Kidney epithelial cell (primary cell): ENCODE results near the gene TFCP2. TPM values are rescaled to one million over a fixed set of nuclear protein-coding genes. Genes with fewer than 3 reads are reported as not detected.
A peak's percentile ranks its signal among the peaks of the same experiment; 100 is the strongest.

ENCODE experiments used
- DNase-seq: peaks from one replicate; pipeline ENCODE4 v3.0.0-alpha.2; 2010; ENCODE audit warnings: low read depth
- H3K27me3 ChIP-seq: 2 replicates; pipeline ENCODE4 v1.6.0; 2011; ENCODE audit warnings: low read length; ENCODE audit not compliant: control insufficient read depth, insufficient read depth
- H3K36me3 ChIP-seq: 2 replicates; pipeline ENCODE4 v1.5.1; 2011; ENCODE audit warnings: low read length; ENCODE audit not compliant: control insufficient read depth, insufficient read depth
- H3K4me3 ChIP-seq: 2 replicates; pipeline ENCODE4 v1.5.1; 2011; ENCODE audit warnings: low read depth, mild to moderate bottlenecking, control low read depth, low read length
- CTCF ChIP-seq: IDR thresholded peaks from 2 replicates; pipeline ENCODE4 v1.5.1; 2011; ENCODE audit warnings: mild to moderate bottlenecking, moderate library complexity, low read length, control low read depth, inconsistent platforms; ENCODE audit not compliant: insufficient read depth, poor library complexity, severe bottlenecking
- total RNA-seq: library from RNA; depleted of rRNA; stranded (reverse); fragments of >200 nt; gene quantifications from 2 replicates; pipeline ENCODE4 v1.2.3, GENCODE V29; 2015

TFCP2 gene
- total RNA-seq, 1 donor from 2014 or later: 19.1 TPM

GRCh38 chr12:51131745-51132521 is 41.0 kb downstream of the TFCP2 start:
- H3K27me3 ChIP-seq: no peaks in the 10 kb centered on the region
- no peak for DNase-seq
- TF ChIP-seq CTCF: no peak
- H3K36me3 ChIP-seq: no peaks in the 10 kb centered on the region
- no peak overlapping the region for H3K4me3 ChIP-seq

DNA sequence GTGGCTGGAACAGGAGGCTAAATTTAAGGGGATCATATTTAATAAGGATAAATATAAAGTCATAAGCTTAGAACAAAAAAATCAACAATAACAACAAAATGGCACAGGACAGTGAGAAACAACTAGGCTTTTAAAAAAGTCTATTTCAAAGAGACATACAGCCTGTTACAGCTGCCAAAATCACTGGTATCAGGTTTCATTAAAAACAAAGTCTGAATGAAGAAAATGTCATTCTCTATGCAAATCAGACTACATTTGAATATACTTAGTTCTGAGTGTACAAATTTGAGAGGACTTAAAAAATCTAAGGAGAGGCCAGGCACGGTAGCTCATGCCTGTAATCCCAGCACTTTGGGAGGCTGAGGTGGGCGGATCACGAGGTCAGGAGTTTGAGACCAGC is 44.0 kb downstream of the TFCP2 start:
- no peaks in the 10 kb centered on the region for H3K27me3 ChIP-seq
- H3K36me3 ChIP-seq: no peaks in the 10 kb centered on the region
- H3K4me3 ChIP-seq: no peak overlapping the region
- TF ChIP-seq CTCF: no peak
- no peak for DNase-seq

DNA sequence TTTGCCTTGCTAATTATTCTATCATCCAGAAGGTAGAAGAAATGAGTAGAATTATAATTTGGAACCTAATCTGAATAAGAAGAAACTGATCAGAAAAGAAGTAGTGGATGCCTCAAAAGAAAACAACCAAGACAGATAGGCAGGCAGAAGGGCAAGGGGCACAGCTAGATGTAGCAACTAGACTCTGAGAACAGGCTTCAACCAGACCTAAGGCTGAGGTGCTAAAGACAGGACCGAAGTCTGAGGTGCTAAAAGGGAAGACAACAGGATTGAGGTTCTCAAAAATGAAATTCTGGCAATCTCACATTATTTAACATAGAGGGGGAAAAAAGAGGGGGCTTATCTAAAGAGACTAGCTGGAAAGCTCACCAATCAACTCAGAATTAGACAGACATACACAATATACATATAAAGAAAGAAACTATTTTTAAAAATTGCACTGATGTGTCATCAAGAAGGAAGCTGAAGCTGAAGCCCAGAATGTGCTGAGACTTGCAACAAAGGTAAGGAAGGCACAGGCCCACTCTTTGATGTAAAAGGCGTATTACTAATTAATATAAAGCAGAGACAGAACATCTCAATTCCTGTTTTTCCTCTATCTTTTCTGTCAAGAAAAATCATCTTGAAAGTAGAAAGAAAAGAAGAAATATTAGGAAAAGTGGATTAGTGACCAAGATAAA is 45.7 kb downstream of the TFCP2 start:
- no peak for TF ChIP-seq CTCF
- H3K27me3 ChIP-seq: no peaks in the 10 kb centered on the region
- H3K36me3 ChIP-seq: no peaks in the 10 kb centered on the region
- no peak for DNase-seq
- no peak overlapping the region for H3K4me3 ChIP-seq

DNA sequence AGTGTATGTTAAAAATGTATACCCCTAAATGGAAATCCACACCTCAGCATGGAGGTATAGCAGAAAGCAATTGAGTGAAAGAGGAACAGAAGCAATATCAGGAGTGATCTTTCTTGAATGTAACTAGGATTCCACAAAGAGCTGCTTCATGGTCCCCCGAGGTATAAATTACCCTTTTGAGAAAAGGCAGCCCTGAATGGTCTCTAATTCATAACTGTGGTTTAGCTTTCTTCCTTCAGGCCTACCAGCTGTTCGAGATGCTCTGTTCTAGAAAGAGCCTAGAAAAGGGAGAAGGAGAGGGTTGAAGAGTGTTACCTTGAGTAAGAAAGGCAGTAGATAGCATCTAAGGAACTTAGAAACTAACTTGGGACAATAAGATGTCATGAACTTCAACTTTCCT is 46.6 kb downstream of the TFCP2 start:
- Histone ChIP-seq H3K36me3 (no peaks in the 10 kb centered on the region), H3K4me3 (no peak overlapping the region), H3K27me3 (no peaks in the 10 kb centered on the region)
- DNase-seq: no peak
- no peak for TF ChIP-seq CTCF

GRCh38 chr12:51124504-51124903 is 48.4 kb downstream of the TFCP2 start:
- no peaks in the 10 kb centered on the region for H3K27me3 ChIP-seq
- H3K36me3 ChIP-seq: no peaks in the 10 kb centered on the region
- H3K4me3 ChIP-seq: no peak overlapping the region
- no peak for DNase-seq
- TF ChIP-seq CTCF: no peak

- no peak for TF ChIP-seq CTCF
- peak; percentile 56 for DNase-seq
- H3K27me3 ChIP-seq: no peaks in the 10 kb centered on the region
These were observed 50.1 kb downstream of the TFCP2 start for GRCh38 chr12:51122844-51123243.

More at GRCh38 chr12:51122844-51123243, 50.1 kb downstream of the TFCP2 start:
- Histone ChIP-seq H3K4me3 (no peak overlapping the region), H3K36me3 (no peaks in the 10 kb centered on the region)
